Measurements from ENCODE around the gene PCDHGA11.
A peak's percentile ranks its signal among the peaks of the same experiment; 100 is the strongest.
"Not testable (repeated sequence)": the region's sequence is repeated elsewhere in the genome, so short reads cannot be mapped to it uniquely, and the experiment has no call there.

The PCDHGA11 gene

DNA sequence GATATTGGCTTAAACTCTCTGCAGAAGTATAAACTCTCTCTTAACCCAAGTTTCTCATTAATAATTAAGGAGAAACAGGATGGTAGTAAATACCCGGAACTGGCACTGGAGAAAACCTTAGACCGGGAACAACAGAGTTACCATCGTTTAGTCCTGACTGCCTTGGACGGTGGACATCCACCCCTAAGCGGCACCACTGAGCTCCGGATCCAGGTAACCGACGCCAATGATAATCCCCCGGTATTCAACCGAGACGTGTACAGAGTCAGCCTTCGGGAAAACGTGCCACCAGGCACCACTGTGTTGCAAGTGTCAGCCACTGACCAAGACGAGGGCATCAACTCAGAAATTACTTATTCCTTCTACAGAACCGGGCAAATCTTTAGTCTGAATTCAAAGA is 22.2 kb upstream of the PCDHGA11 start:
- DNase-seq (ENCODE audit: low read depth in 4 of 4, low spot score in 1 of 4), result no peak

DNA sequence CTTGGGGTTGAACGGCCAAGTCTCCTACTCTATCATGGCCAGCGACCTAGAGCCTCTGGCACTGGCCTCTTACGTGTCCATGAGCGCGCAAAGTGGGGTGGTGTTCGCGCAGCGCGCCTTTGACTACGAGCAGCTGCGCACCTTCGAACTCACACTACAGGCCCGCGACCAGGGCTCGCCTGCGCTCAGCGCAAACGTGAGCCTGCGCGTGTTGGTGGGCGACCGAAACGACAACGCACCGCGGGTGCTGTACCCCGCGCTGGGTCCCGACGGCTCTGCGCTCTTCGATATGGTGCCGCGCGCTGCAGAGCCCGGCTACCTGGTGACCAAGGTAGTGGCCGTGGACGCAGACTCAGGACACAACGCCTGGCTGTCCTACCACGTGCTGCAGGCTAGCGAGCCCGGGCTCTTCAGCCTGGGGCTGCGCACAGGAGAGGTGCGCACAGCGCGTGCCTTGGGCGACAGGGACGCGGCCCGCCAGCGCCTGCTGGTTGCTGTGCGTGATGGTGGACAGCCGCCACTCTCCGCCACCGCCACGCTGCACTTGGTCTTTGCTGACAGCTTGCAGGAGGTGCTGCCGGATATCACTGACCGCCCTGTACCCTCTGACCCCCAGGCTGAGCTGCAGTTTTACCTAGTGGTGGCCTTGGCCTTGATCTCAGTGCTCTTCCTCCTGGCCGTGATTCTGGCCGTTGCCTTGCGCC is 21.1 kb upstream of the PCDHGA11 start:
- no peak for DNase-seq (ENCODE audit: low read depth in 4 of 4, low spot score in 1 of 4)

DNA sequence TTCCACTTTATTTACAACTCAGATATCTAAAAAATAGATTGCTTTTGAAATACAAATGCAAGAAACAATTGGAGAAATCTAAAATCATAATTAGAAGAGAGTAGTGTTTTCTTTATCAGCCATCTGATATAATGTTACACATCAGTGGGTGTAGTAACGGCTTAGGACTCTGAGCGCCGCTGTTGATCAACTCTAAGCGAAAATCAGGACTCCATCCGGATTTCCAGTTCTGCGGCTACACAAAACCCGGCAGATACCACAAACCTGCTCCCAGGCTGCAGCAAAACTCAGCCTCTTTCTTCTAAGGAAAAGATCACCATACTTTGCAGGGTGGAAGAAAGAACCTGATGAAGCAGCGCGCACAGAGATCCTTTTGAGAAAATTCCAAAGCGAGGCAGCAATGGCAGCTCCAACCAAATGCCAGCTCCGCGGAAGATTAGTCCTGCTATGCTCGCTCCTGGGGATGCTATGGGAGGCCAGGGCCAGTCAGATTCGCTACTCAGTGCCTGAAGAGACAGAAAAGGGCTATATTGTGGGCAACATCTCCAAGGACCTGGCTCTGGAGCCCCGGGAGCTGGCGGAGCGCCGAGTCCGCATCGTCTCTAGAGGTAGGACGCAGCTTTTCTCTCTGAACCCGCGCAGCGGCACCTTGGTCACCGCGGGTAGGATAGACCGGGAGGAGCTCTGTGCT is 18.2 kb upstream of the PCDHGA11 start, which contains the start of gene PCDHGA9:
TSS of gene PCDHGA9 (plus strand) at position 226 of the 691 bp plus-strand sequence. CDS start at position 401, 175 bp downstream.
- peak in 1 of 4 experiments; percentile 11 for DNase-seq (ENCODE audit: low read depth in 4 of 4, low spot score in 1 of 4)

DNA sequence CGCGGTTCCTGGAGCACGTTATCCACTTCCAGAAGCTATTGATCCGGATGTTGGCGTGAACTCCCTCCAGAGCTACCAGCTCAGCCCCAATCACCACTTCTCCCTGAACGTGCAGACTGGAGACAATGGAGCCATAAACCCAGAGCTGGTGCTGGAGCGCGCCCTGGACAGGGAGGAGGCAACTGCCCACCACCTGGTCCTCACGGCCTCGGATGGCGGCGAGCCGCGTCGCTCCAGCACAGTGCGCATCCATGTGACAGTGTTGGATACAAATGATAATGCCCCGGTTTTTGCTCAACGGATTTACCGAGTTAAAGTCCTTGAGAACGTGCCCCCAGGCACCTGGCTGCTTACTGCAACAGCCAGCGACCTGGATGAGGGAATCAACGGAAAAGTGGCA is 17.5 kb upstream of the PCDHGA11 start:
- DNase-seq (ENCODE audit: low read depth in 4 of 4, low spot score in 1 of 4), result no peak

DNA sequence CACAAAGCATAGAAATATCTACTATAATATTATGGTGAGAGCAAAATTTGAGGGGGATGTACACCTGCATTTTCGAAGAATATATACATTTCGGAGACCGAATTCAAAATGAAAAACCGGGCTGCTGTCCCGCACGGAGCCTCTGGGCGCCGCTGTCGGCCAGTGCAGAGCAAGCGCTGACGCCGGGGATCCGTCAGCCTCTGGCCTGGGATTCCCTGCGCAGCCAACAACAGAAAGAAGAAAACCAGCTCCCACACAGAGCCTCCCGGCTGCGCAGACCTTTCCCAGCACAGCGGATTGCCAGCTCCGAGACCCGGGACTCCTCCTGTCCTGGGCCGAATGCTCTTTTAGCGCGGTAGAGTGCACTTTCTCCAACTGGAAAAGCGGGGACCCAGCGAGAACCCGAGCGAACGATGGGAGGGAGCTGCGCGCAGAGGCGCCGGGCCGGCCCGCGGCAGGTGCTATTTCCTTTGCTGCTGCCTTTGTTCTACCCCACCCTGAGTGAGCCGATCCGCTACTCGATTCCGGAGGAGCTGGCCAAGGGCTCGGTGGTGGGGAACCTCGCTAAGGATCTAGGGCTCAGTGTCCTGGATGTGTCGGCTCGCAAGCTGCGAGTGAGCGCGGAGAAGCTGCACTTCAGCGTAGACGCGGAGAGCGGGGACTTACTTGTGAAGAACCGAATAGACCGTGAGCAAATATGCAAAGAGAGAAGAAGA is 12.9 kb upstream of the PCDHGA11 start, which contains the start of gene PCDHGB6:
TSS of gene PCDHGB6 (plus strand) at position 232 of the 716 bp plus-strand sequence. CDS start at position 414, 182 bp downstream.
- not testable (repeated sequence) for DNase-seq (ENCODE audit: low read depth in 4 of 4, low spot score in 1 of 4)

DNA sequence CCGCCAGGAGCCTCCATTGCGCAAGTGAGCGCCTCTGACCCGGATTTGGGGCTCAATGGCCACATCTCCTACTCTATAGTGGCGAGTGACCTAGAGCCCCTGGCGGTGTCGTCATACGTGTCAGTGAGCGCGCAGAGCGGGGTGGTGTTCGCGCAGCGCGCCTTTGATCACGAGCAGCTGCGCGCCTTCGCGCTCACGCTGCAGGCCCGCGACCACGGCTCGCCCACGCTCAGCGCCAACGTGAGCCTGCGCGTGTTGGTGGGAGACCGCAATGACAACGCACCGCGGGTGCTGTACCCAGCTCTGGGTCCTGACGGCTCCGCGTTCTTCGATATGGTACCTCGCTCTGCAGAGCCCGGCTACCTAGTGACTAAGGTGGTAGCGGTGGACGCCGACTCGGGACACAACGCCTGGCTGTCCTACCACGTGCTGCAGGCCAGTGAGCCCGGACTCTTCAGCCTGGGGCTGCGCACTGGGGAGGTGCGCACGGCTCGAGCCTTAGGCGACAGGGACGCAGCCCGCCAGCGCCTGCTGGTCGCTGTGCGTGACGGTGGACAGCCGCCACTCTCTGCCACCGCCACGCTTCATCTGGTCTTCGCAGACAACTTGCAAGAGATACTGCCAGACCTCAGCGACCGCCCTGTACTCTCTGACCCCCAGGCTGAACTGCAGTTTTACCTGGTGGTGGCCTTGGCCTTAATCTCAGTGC is 11.1 kb upstream of the PCDHGA11 start:
- DNase-seq (ENCODE audit: low read depth in 4 of 4, low spot score in 1 of 4), result no peak

DNA sequence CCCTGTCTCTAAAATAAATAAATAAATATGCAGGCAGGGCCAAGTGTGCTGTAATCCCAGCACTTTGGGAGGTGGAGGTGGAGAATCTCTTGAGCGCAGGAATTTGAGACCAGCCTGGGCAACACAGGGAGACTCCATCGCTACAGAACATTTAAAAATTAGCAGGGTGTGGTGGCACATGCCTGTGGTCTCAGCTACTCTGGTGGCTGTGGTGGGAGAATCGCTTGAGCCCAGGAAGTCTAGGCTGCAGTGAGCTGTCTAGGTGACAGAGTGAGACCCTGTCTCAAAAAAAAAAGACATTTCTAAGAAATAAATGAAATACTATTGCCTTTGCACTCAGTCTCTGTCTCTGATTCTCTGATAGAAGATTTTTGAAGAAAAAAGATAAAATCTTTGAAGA is 9.3 kb upstream of the PCDHGA11 start:
- no peak for DNase-seq (ENCODE audit: low read depth in 4 of 4, low spot score in 1 of 4)

DNA sequence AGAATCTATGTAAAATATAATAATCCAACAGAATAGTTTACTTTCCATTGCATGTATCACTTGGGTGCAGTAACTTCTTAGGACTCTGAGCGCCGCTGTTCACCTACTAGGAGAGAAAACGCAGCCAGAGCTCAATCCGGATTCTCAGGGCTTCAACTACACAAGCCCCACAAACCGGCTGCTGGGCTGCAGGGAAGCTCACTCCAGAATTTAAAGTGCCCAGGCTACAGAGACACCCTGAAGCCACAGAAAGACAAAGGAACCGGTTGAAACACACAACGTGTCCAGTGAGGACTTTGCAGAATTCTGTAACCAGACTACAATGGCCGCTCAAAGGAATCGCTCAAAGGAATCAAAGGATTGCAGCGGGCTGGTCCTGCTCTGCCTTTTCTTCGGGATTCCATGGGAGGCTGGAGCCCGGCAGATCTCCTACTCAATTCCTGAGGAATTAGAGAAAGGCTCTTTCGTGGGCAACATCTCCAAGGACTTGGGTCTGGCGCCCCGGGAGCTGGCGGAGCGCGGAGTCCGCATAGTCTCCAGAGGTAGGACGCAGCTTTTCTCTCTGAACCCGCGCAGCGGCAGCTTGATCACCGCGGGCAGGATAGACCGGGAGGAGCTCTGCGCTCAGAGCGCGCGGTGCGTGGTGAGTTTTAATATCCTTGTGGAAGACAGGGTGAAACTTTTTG is 7.9 kb upstream of the PCDHGA11 start, which contains the start of gene PCDHGA10:
TSS of gene PCDHGA10 (plus strand) at position 134 of the 686 bp plus-strand sequence. CDS start at position 323, 189 bp downstream.
- DNase-seq (ENCODE audit: low read depth in 4 of 4, low spot score in 1 of 4), result peak in 1 of 4 experiments; percentile 39

DNA sequence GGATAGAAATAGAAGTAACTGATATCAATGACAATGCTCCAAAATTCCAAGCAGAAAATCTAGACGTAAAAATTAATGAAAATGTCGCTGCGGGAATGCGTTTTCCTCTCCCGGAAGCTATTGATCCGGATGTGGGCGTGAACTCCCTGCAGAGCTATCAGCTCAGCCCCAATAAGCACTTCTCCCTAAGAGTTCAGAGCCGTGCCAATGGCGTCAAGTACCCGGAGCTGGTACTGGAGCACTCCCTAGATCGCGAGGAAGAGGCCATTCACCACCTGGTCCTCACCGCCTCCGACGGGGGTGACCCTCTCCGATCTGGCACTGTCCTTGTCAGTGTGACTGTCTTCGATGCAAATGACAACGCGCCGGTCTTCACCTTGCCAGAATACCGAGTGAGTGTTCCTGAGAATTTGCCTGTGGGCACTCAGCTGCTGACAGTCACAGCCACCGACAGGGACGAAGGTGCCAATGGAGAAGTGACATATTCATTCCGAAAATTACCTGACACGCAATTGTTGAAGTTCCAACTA is 7.2 kb upstream of the PCDHGA11 start:
- no peak for DNase-seq (ENCODE audit: low read depth in 4 of 4, low spot score in 1 of 4)

DNA sequence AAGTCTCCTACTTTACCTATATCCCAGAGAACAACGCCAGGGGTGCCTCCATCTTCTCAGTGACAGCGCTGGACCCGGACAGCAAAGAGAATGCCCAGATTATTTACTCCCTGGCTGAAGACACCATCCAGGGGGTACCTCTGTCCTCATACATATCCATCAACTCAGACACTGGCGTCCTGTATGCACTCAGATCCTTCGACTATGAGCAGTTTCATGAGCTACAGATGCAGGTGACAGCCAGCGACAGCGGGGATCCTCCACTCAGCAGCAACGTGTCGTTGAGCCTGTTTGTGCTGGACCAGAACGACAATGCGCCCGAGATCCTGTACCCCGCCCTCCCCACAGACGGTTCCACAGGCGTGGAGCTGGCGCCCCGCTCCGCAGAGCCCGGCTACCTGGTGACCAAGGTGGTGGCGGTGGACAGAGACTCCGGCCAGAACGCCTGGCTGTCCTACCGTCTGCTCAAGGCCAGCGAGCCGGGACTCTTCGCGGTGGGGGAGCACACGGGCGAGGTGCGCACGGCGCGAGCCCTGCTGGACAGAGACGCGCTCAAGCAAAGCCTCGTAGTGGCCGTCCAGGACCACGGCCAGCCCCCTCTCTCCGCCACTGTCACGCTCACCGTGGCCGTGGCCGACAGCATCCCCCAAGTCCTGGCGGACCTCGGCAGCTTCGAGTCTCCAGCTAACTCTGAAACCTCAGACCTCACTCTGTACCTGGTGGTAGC is 6.1 kb upstream of the PCDHGA11 start:
- not testable (repeated sequence) for DNase-seq (ENCODE audit: low read depth in 4 of 4, low spot score in 1 of 4)

DNA sequence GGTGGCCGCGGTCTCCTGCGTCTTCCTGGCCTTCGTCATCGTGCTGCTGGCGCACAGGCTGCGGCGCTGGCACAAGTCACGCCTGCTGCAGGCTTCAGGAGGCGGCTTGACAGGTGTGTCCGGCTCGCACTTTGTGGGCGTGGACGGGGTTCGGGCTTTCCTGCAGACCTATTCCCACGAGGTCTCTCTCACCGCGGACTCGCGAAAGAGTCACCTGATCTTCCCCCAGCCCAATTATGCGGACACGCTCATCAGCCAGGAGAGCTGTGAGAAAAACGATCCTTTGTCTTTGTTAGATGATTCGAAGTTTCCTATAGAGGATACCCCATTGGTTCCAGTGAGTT is 5.6 kb upstream of the PCDHGA11 start:
- not testable (repeated sequence) for DNase-seq (ENCODE audit: low read depth in 4 of 4, low spot score in 1 of 4)

DNA sequence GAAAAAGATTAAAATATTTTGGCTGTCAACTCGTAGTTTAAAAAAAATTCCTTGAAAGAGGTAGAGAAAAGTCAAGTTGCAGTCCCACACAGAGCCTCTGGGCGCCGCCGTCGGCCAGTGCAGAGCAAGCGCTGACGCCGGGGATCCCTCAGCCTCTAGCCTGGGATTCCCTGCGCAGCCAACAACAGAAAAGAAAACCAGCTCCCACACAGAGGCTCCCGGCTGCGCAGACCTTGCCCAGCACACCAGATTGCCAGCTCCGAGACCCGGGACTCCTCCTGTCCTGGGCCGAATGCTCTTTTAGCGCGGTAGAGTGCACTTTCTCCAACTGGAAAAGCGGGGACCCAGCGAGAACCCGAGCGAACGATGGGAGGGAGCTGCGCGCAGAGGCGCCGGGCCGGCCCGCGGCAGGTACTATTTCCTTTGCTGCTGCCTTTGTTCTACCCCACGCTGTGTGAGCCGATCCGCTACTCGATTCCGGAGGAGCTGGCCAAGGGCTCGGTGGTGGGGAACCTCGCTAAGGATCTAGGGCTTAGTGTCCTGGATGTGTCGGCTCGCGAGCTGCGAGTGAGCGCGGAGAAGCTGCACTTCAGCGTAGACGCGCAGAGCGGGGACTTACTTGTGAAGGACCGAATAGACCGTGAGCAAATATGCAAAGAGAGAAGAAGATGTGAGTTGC is 3.2 kb upstream of the PCDHGA11 start, which contains the start of gene PCDHGB7:
TSS of gene PCDHGB7 (plus strand) at position 184 of the 679 bp plus-strand sequence. CDS start at position 367, 183 bp downstream.
- peak in 1 of 4 experiments; percentile 54 for DNase-seq (ENCODE audit: low read depth in 4 of 4, low spot score in 1 of 4)

DNA sequence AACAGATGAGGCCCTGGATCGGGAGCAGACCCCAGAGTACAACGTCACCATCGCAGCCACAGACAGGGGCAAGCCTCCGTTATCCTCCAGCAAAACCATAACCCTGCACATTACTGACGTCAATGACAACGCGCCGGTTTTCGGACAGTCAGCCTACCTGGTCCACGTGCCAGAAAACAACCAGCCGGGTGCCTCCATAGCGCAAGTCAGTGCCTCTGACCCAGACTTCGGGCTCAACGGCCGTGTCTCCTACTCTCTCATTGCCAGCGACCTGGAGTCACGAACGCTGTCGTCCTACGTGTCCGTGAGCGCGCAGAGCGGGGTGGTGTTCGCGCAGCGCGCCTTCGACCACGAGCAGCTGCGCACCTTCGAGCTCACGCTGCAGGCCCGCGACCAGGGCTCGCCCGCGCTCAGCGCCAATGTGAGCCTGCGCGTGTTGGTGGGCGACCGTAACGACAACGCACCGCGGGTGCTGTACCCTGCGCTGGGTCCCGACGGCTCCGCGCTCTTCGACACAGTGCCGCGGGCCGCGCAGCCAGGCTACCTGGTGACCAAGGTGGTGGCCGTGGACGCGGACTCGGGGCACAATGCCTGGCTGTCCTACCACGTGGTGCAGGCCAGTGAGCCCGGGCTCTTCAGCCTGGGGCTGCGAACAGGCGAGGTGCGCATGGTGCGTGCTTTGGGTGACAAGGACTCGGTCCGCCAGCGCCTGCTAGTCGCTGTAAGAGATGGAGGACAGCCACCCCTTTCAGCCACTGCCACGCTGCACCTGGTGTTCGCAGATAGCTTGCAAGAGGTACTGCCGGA is 1.6 kb upstream of the PCDHGA11 start:
- no peak for DNase-seq (ENCODE audit: low read depth in 4 of 4, low spot score in 1 of 4)

DNA sequence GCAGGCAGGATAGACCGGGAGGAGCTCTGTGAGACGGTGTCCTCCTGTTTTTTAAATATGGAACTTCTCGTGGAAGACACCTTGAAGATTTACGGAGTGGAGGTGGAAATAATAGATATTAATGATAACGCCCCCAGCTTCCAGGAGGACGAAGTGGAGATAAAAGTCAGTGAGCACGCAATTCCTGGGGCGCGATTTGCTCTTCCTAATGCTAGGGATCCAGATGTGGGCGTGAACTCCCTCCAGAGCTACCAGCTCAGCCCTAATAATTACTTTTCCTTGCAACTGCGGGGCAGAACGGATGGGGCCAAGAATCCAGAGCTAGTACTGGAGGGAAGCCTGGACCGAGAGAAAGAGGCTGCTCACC is 621 bp downstream of the PCDHGA11 start:
- DNase-seq (ENCODE audit: low read depth in 4 of 4, low spot score in 1 of 4), result no peak

DNA sequence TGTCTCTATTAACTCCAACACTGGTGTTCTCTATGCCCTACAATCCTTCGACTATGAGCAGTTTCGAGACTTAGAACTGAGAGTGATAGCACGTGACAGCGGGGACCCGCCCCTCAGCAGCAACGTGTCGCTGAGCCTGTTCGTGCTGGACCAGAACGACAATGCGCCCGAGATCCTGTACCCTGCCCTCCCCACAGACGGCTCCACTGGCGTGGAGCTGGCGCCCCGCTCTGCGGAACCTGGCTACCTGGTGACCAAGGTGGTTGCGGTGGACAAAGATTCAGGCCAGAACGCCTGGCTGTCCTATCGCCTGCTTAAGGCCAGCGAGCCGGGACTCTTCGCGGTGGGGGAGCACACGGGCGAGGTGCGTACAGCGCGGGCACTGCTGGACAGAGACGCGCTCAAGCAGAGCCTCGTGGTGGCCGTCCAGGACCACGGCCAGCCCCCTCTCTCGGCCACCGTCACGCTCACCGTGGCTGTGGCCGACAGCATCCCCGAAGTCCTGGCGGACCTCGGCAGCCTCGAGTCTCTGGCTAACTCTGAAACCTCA is 2.0 kb downstream of the PCDHGA11 start:
- no peak for DNase-seq (ENCODE audit: low read depth in 4 of 4, low spot score in 1 of 4)

DNA sequence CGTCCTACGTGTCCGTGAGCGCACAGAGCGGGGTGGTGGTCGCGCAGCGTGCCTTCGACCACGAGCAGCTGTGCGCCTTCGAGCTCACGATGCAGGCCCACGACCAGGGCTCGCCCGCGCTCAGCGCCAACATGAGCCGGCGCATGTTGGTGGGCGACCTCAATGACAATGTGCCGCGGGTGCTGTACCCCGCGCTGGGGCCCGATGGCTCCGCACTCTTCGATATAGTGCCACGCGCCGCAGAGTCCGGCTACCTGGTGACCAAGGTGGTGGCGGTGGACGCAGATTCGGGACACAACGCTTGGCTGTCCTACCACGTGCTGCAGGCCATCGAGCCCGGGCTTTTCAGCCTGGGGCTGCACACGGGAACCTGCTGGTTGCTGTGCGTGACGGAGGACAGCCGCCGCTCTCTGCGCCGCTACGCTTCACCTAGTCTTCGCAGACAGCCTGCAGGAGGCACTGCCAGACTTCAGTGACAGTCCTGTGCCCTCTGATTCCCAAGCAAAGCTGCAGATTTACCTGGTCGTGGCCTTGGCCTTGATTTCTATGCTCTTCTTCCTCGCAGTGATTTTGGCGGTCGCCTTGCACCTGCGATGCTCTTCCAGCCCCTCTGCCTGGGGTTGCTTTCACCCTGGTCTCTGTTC is 7.1 kb downstream of the PCDHGA11 start:
- DNase-seq (ENCODE audit: low read depth in 4 of 4, low spot score in 1 of 4), result no peak

All from stimulated activated CD4-positive, alpha-beta T cell treated with anti-CD3 and anti-CD28 coated beads, Interleukin-1b, Interleukin-23, amount 100 ng/mL, for 24 hours (primary cell).